Measurements from ENCODE around the gene SLC6A13. TPM values are rescaled to one million over a fixed set of nuclear protein-coding genes. Genes with fewer than 3 reads are reported as not detected.
"Not testable (repeated sequence)": the region's sequence is repeated elsewhere in the genome, so short reads cannot be mapped to it uniquely, and the experiment has no call there.

The SLC6A13 gene
- total and polyA plus RNA-seq, 12 donors, result 0.87 to 6.1 (median 3.2) TPM

- no peaks in the 10 kb centered on the region for H3K36me3 ChIP-seq
- H3K9me3 ChIP-seq, result peaks cover 0 to 22% (median 2%) of the 10 kb centered on the region in 11 donors
- H3K4me1 ChIP-seq, result no peaks in the 10 kb centered on the region
- H3K4me3 ChIP-seq, result no peak overlapping the region
- WGBS, 2 donors, result 85 to 91% methylated on average over 9 of the region's 9 CpGs
- H3K27ac ChIP-seq, result no peak overlapping the region
- no peak for TF ChIP-seq CTCF (IDR thresholded peaks at IDR 0.05)
- no peak for ATAC-seq
- H3K27me3 ChIP-seq, result no peaks in the 10 kb centered on the region
- no peak for DNase-seq
- intact Hi-C loops (cut with DNase I), result loop anchor here in 1 of 10 donors (2.0 kb wide), 1 partner anchor 15 kb away; no protein-coding TSS in a partner anchor
These were observed 24.5 kb downstream of the SLC6A13 start for GRCh38 chr12:238116-238515.

- 92 to 93% methylated on average over 13 of the region's 13 CpGs for WGBS, 2 donors
- DNase-seq, result no peak
- Histone ChIP-seq H3K9me3 (peaks cover 0 to 22% (median 2%) of the 10 kb centered on the region in 11 donors), H3K36me3 (no peaks in the 10 kb centered on the region), H3K27ac (no peak overlapping the region), H3K4me3 (no peak overlapping the region), H3K27me3 (no peaks in the 10 kb centered on the region), H3K4me1 (no peaks in the 10 kb centered on the region)
- no peak for ATAC-seq
- intact Hi-C loops (cut with DNase I), result no loop called here
- no peak for TF ChIP-seq CTCF (IDR thresholded peaks at IDR 0.05)
These were observed 25.4 kb downstream of the SLC6A13 start for GRCh38 chr12:237026-237815.

- TF ChIP-seq CTCF (IDR thresholded peaks at IDR 0.05), result no peak
- DNase-seq, result no peak
- Histone ChIP-seq H3K36me3 (no peaks in the 10 kb centered on the region), H3K4me3 (no peak overlapping the region), H3K9me3 (peaks cover 0 to 22% (median 2%) of the 10 kb centered on the region in 11 donors), H3K4me1 (no peaks in the 10 kb centered on the region), H3K27me3 (no peaks in the 10 kb centered on the region), H3K27ac (no peak overlapping the region)
- ATAC-seq, result no peak
- 75 to 85% methylated on average over 3 of the region's 3 CpGs for WGBS, 2 donors
- intact Hi-C loops (cut with DNase I), result no loop called here
These were observed 26.2 kb downstream of the SLC6A13 start for GRCh38 chr12:236445-236844.

- H3K4me3 ChIP-seq; H3K27ac ChIP-seq; H3K4me1 ChIP-seq; DNase-seq; intact Hi-C loops (cut with DNase I); H3K36me3 ChIP-seq; H3K27me3 ChIP-seq; ATAC-seq: not testable (repeated sequence)
- WGBS, 2 donors, result 84% methylated on average over 4 of the region's 4 CpGs
- peaks cover 0 to 22% (median 2%) of the 10 kb centered on the region in 11 donors for H3K9me3 ChIP-seq
These were observed 26.7 kb downstream of the SLC6A13 start for GRCh38 chr12:235967-236366.

- DNase-seq (no peak), ATAC-seq (no peak)
- no peak for TF ChIP-seq CTCF (IDR thresholded peaks at IDR 0.05)
- Histone ChIP-seq H3K27ac (no peak overlapping the region), H3K4me1 (no peaks in the 10 kb centered on the region), H3K27me3 (no peaks in the 10 kb centered on the region), H3K36me3 (no peaks in the 10 kb centered on the region), H3K4me3 (no peak overlapping the region), H3K9me3 (peaks cover 0 to 22% (median 2%) of the 10 kb centered on the region in 11 donors)
- 92 to 95% methylated on average over 10 of the region's 10 CpGs for WGBS, 2 donors
- intact Hi-C loops (cut with DNase I), result no loop called here
These were observed 27.7 kb downstream of the SLC6A13 start for GRCh38 chr12:234891-235415.

Measured in heart right ventricle (tissue), 16 donors.